ENCODE data around the gene FARP1.

- TF ChIP-seq, protein P1, sequence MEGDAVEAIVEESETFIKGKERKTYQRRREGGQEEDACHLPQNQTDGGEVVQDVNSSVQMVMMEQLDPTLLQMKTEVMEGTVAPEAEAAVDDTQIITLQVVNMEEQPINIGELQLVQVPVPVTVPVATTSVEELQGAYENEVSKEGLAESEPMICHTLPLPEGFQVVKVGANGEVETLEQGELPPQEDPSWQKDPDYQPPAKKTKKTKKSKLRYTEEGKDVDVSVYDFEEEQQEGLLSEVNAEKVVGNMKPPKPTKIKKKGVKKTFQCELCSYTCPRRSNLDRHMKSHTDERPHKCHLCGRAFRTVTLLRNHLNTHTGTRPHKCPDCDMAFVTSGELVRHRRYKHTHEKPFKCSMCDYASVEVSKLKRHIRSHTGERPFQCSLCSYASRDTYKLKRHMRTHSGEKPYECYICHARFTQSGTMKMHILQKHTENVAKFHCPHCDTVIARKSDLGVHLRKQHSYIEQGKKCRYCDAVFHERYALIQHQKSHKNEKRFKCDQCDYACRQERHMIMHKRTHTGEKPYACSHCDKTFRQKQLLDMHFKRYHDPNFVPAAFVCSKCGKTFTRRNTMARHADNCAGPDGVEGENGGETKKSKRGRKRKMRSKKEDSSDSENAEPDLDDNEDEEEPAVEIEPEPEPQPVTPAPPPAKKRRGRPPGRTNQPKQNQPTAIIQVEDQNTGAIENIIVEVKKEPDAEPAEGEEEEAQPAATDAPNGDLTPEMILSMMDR (conservative IDR thresholded peaks at IDR 0.05) = no peak
- no peak for TF ChIP-seq ZFX (IDR thresholded peaks at IDR 0.05)
These were observed 59.1 kb downstream of the FARP1 start for GRCh38 chr13:98201984-98202383.

Data from C4-2B (cell line).